ENCODE data around the gene LZTR1.

LZTR1 gene

DNA sequence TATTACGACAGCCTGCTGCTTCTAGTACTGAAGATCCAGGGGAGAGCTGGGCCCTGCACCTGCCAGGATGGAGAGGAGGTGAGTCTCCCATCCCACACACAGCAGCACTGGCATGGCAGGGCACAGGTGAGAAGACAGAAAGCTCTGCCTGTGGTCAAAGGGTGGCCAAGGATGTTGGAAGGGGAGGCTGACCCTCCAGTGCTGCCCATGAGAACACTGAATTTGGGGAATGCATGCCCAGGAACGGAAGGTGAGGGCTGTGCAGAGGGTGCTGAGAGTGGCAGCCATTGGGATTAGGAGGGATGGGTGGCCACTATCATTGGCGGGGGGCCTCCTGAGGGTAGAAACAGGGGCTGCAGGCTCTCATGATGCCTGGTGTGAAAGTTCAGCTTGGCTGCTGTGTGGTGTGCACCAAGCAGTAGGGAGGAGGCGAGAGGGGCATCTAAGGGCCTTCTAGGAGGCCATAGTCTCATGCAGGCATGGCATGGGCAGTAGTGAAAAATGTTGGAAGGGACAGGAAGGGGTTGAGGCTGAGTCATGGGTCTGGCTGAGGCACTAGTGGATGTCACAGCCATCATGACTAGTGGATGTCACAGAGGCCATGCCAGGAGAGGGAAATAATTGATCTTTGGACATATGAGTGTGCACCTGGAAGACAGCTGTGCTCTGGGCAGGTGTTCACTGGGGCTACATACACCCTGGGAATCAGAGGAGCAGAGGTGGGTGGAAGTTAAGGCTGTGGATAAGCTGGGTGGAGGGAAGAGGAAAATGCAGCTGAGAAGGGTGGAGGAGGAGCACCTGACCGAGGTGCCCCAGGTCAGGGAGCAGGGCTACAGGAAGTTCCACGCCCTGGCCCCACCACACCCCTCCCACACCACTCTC, 61.1 kb downstream of the LZTR1 start:
- H3K4me3 ChIP-seq (ENCODE audit: low read depth, low read length), result no peak overlapping the region
- in situ Hi-C loops (cut with HindIII; ENCODE audit: low sequenced_read_pairs), result no loop called here

DNA sequence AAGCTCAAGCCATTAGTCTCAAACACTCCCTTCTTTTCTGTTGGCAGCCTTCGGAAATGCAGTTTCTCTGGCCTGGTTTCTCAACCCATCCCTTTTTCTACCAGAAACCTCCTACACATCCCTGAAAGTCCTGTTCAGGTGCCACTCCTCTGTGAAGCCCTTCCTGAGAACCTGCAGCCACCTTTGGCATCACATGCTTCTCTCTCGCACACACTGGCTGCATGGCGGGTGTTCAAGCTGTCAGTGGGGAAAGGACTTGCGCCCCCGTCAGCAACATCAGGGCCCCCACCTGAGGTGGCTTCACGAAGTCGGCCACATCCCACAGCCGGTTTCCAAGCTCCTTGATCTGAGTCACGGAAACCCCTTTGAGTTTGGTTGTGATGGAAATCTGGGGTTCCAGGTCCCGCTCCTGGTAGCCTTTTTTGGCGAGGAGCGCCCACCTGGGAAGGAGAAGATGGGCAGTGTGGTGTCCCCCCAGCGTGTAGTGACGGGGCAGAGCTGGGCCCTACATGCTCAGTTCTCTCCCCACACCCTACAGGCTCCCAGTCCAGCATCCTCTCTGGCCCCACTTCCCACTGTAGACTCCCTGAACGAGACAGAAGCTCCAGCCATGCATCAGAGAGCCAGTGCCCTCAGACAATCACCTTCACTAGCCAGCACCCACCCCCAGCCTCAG, 61.9 kb downstream of the LZTR1 start:
- DNase-seq (ENCODE audit: low read depth), result no peak
- no peak overlapping the region for H3K4me3 ChIP-seq (ENCODE audit: low read depth, low read length)
- TF ChIP-seq, protein P1, sequence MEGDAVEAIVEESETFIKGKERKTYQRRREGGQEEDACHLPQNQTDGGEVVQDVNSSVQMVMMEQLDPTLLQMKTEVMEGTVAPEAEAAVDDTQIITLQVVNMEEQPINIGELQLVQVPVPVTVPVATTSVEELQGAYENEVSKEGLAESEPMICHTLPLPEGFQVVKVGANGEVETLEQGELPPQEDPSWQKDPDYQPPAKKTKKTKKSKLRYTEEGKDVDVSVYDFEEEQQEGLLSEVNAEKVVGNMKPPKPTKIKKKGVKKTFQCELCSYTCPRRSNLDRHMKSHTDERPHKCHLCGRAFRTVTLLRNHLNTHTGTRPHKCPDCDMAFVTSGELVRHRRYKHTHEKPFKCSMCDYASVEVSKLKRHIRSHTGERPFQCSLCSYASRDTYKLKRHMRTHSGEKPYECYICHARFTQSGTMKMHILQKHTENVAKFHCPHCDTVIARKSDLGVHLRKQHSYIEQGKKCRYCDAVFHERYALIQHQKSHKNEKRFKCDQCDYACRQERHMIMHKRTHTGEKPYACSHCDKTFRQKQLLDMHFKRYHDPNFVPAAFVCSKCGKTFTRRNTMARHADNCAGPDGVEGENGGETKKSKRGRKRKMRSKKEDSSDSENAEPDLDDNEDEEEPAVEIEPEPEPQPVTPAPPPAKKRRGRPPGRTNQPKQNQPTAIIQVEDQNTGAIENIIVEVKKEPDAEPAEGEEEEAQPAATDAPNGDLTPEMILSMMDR (IDR thresholded peaks at IDR 0.05; ENCODE audit: low read depth, low read length, missing control alignments), result no peak
- in situ Hi-C loops (cut with HindIII; ENCODE audit: low sequenced_read_pairs), result no loop called here

More for the DNA sequence above, 61.1 kb downstream of the LZTR1 start:
- TF ChIP-seq, protein P1 (IDR thresholded peaks at IDR 0.05; ENCODE audit: low read depth, low read length, missing control alignments), result no peak
- no peak for DNase-seq (ENCODE audit: low read depth)

DNA sequence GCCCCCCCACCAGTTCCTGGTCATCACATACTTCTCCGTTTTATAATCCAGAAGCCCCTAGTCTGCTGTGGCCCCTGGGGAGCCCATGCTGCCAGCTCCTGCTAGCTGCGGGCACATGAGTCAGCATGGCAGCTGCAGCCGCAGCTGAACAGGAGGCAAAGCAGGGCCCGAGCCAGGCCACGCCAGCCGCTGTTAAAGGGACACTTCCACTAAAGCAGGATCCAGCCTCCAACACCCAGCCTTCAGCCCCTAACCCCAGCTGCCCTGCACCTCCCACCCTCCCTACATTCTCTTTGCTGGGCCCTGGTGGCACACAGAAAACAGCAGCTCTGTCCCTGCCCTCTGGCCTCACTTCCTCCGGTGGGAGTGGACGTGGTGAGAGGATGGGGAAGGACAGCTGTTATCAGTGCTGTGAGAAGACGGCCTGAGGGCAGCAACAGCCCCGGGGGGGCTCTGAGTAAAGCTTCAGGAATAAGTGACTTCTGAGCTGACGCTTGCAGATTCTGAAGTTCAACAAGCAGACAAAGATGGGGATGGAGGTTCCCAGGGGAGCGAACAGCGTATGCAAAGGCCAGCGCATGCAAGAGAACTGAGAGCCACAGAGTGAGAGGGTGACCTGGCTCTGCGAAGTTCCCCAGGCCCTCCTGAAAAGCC, 63.0 kb downstream of the LZTR1 start:
- in situ Hi-C loops (cut with HindIII; ENCODE audit: low sequenced_read_pairs), result no loop called here
- H3K4me3 ChIP-seq (ENCODE audit: low read depth, low read length), result peak overlapping the region; percentile 48
- DNase-seq (ENCODE audit: low read depth), result peak; percentile 31
- TF ChIP-seq, protein P1 (IDR thresholded peaks at IDR 0.05; ENCODE audit: low read depth, low read length, missing control alignments), result no peak

DNA sequence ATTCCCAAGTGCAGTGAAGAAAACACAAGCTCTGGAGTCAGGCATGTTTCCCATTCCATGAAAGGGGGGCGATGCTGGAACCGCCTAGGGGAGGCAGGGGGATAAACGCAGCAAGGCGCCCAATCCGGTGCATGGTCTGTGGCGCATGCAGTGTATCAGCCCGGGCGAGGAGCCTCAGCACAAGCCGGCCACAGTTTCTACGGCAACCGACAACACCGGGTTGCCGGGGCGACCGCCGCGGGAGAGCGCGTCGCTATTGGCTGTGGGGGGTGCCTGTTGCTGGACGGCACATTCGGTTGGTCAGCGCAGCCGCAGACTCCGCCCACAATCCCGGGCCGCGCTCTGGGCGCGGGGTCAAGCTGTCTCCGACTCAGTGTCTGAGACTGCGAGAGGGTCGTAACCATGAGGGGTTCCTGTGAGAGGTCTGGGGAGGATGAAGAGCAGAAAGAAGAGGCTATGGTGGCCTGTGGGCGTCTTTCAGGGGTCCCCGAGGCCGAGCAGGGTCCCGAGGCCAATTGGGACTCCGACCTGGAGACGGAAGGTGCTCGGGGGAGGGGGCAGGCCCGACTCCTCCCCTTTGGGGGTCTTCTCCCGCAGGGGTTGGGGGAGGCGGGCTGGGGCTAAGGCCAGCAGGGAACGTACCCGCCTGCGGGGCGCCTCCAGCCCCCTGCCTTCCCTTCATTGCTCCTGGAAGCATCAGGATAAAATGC, 63.6 kb downstream of the LZTR1 start, which contains the start of gene LRRC74B:
TSS of gene LRRC74B (plus strand) at position 362 of the 710 bp plus-strand sequence. CDS start at position 403, 41 bp downstream.
- TF ChIP-seq, protein P1 (IDR thresholded peaks at IDR 0.05; ENCODE audit: low read depth, low read length, missing control alignments), result no peak

DNA sequence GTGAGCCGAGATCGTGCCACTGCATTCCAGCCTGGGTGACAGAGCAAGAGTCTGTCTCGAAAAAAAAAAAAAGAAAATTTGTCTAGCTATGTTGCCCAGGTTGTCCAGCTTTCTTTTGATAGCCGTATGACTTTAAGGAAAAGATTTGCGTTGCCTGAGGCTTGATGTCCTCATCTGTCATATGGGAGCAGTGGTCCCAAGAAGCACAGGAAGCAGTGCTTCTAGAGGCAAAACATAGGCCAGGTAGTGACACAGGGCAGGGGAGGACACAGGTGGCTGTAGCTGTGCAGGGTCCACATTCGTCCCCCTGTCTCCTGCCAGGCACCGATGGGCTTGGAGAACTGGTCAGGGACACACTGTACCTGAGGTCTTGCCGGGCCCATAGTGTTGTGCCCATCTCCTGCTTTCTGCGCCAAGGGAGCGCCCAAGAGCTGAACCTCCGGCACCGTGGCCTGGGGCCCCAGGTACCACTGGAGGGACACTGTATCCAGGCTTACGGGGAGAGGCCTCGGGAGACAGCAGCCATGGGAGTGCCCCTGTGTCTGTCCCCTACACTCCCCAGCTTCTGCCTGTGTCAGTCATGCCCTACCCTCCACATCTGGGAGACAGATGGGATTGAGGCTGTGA, 65.1 kb downstream of the LZTR1 start:
- in situ Hi-C loops (cut with HindIII; ENCODE audit: low sequenced_read_pairs), result no loop called here
- H3K4me3 ChIP-seq (ENCODE audit: low read depth, low read length), result no peak overlapping the region
- TF ChIP-seq, protein P1 (IDR thresholded peaks at IDR 0.05; ENCODE audit: low read depth, low read length, missing control alignments), result no peak
- no peak for DNase-seq (ENCODE audit: low read depth)

More for the DNA sequence above, 63.6 kb downstream of the LZTR1 start, which contains the start of gene LRRC74B:
- peak; percentile 79 for DNase-seq (ENCODE audit: low read depth)
- in situ Hi-C loops (cut with HindIII; ENCODE audit: low sequenced_read_pairs), result no loop called here
- H3K4me3 ChIP-seq (ENCODE audit: low read depth, low read length), result peak within 1 kb of the TSS; percentile 48
